ENCODE measurements around the gene RNASE8.

The RNASE8 gene

DNA sequence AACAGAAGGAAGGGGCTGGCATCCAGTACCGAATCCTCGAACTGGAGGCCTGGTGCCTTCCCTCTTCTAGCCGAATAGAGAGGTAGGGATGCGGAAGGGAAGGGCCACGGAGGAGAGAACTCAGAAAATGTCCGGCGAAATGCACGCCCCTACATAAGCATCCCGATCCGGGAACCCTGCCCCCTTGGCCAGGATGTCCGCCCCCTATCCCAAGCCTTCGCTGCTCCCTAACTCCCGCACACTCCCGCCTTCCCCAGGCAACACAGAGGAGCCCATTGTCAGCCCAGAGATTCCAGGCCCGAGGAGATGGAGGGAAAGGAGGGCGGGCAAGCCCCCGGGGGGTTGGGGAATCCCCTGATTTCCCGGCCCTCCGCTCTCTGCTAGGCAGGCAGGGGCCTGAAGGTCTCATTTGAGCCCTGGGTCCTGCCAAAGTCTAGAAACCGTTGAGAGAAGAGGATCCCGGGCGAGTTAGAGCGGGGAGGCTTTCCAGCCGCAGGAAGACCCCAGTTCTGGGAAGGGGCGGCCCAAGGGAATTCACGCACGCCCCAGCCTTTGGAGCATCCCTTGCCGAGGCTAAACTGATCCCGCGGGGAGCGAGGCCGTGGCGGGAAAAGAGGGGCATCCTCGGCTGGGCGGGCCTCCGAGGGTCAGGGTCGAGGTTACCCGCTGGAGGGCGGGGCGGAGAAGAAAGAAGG lies 11.9 kb downstream of the RNASE8 start:
- TF ChIP-seq, protein P1, sequence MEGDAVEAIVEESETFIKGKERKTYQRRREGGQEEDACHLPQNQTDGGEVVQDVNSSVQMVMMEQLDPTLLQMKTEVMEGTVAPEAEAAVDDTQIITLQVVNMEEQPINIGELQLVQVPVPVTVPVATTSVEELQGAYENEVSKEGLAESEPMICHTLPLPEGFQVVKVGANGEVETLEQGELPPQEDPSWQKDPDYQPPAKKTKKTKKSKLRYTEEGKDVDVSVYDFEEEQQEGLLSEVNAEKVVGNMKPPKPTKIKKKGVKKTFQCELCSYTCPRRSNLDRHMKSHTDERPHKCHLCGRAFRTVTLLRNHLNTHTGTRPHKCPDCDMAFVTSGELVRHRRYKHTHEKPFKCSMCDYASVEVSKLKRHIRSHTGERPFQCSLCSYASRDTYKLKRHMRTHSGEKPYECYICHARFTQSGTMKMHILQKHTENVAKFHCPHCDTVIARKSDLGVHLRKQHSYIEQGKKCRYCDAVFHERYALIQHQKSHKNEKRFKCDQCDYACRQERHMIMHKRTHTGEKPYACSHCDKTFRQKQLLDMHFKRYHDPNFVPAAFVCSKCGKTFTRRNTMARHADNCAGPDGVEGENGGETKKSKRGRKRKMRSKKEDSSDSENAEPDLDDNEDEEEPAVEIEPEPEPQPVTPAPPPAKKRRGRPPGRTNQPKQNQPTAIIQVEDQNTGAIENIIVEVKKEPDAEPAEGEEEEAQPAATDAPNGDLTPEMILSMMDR (IDR thresholded peaks at IDR 0.05): no peak

DNA sequence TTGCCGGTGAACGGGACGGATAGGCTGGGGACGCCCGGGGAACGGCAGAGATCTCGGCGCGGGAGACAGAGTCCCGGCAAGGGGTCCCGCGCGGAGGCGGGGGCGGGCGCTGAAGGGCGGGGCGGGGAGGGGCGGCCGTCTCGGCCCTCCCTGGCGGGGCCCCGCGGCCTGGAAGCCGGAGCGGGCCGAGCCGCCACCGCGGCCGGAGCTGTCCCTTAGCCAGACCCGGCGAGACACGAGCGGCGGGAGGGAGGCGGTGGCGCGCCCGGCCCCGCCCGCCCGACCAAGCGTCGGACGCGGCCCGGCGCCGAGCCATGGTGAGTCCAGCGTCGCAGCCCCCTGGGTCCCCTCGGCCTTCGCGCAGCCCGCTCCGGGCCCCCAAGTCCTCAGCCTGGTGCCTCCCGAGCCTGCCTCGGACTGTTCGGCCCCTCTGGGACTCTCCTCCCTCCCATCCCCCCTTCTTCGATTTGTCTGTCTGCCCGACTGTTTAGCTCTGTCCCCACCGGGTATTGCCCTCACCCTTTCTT lies 12.5 kb downstream of the RNASE8 start, which contains the start of gene ARHGEF40:
TSS of gene ARHGEF40 (plus strand) at position 222 of the 527 bp plus-strand sequence. CDS start at position 315, 93 bp downstream.
- TF ChIP-seq, protein P1 (IDR thresholded peaks at IDR 0.05): no peak

DNA sequence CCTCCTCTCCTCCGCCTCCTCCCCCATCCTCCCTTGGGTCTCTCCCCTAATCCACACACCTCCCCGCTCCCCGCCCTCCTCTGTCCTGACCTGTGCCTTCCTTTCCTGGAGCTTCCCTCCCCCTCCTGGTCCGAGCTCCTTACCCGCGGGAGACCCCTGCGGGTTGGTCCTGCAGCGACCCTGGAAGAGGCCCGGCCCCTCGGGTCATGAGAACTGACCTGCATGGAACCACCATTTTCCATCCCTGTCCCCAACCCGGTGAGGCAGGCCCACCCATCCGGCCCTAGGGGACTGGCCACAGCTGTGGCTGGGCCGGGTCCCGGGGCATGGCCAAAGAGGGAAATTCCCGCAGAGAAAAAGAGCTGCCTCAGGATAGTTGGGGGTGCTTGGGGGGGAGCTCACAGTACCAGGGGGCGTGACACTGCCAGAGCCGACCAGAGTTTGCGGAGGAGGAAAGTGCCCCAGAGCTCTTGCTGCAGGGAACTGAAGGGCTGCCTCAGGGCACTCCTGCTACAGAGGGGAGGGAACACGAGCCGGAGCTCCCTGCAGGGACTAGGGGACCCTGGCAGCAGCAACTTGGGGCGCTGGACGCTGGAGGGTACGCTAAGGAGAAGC lies 13.1 kb downstream of the RNASE8 start:
- TF ChIP-seq, protein P1 (IDR thresholded peaks at IDR 0.05): no peak

DNA sequence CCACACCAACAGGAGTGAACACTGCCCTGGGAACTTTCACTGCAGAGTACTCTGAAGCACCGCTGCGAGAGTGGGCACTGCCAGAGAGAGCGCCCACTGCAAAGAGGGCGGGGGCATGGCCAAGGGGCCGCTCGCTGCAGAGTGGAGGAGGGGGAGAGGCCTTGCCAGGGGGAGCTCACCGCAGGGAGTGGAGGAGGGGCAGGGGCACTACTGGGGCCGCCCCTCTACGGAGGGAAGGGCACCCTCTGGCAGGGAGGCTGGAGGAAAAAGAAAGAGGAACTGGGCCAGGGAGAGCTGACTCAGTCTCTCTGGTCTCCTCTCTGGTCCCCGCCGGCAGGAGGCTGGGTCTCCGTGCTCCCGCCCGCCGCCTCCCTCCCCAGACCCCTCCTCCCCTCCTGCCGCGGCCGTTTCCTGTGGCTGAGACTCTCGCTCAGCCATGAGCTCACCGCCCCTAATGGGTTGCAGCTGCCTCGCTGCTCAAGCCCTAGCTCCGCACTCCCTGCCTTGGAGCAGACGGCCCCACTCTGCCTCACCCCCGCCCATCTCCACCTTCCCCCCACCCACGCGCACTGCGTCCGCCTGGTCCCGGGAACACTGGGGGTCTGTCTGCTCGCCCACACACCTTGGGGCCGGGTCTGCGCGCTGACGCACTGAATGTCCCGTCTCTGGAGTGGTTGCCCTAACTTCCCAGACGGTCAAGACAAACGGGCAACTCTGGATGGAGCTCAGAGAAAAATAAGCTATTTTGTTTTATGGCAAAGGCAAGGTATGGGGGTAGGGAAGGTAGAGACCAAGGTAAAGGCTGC lies 13.8 kb downstream of the RNASE8 start:
- TF ChIP-seq, protein P1 (IDR thresholded peaks at IDR 0.05): no peak

DNA sequence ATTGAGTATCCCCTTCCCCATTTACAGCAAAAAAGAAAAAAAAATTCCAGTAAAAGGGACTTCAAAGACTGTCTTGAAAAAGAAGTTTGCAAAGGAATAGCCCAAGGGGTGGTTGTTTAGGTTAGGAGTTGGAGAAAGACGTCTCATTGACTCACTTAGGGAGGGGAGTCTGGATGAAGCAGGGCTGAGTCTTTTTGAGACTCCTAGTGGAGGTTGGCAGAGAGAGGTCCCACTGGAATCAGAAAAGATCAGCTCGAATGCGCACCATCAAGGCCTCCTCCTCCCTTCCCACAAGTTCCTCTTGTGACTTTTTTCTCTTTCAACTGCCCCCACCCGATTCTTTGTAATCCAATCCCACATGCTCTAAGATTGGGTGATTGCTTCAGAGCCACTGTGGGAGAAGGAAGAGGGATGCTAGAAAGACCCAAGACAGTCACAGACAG lies 14.4 kb downstream of the RNASE8 start:
- TF ChIP-seq, protein P1 (IDR thresholded peaks at IDR 0.05): no peak

DNA sequence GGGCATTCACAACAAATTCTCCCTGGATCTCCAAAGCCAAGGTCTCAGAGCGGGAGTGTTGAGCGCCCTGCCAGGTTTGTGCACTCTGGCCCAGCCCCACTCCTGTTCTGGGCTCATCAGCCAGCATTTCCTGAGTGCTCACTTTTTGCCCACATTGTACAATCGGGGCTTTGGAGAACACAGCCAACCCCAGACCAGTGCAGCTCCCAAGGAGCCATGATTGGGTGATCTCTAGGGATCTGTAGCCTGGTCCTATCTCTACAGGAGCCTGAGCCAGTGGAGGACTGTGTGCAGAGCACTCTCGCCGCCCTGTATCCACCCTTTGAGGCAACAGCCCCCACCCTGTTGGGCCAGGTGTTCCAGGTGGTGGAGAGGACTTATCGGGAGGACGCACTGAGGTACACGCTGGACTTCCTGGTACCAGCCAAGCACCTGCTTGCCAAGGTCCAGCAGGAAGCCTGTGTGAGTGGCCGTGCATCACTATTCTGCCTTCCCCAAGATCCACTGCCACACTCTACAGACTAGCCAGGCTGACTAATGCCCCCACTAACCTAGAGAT lies 15.2 kb downstream of the RNASE8 start:
- TF ChIP-seq, protein P1 (IDR thresholded peaks at IDR 0.05): no peak

DNA sequence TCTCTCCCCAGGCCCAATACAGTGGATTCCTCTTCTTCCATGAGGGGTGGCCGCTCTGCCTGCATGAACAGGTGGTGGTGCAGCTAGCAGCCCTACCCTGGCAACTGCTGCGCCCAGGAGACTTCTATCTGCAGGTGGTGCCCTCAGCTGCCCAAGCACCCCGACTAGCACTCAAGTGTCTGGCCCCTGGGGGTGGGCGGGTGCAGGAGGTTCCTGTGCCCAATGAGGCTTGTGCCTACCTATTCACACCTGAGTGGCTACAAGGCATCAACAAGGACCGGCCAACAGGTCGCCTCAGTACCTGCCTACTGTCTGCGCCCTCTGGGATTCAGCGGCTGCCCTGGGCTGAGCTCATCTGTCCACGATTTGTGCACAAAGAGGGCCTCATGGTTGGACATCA lies 16.3 kb downstream of the RNASE8 start:
- TF ChIP-seq, protein P1 (IDR thresholded peaks at IDR 0.05): no peak

Measured in LNCAP (cell line).